GM19025 (cell line): ENCODE data around the gene F8.
"Not testable (repeated sequence)": the region's sequence is repeated elsewhere in the genome, so short reads cannot be mapped to it uniquely, and the experiment has no call there.

Source experiments
- ATAC-seq: cut with Tn5 transposase; IDR thresholded peaks from one replicate; pipeline ENCODE4 v1.9.1; 2021; ENCODE audit warnings: mild to moderate bottlenecking, low read depth, moderate library complexity; ENCODE audit not compliant: unreplicated experiment

Gene F8

GRCh38 chrX:155035688-155036087 lies 13.2 kb upstream of the F8 start:
- no peak for ATAC-seq

GRCh38 chrX:155031657-155032056 lies 9.1 kb upstream of the F8 start:
- ATAC-seq, result no peak

GRCh38 chrX:155028877-155029291 lies 6.4 kb upstream of the F8 start:
- ATAC-seq, result no peak

- ATAC-seq, result no peak
These were observed 5.6 kb upstream of the F8 start for GRCh38 chrX:155028129-155028528.

GRCh38 chrX:155027509-155028066 lies 5.1 kb upstream of the F8 start:
- ATAC-seq, result no peak

- peak; percentile 93 for ATAC-seq
These were observed 4.4 kb upstream of the F8 start, which contains the start of gene FUNDC2 for GRCh38 chrX:155026727-155027508. TSS of gene FUNDC2 (plus strand) at chrX:155026844. CDS start at chrX:155026939, 95 bp downstream.

GRCh38 chrX:155026420-155026726 lies 3.9 kb upstream of the F8 start:
- ATAC-seq, result no peak

GRCh38 chrX:155023907-155024833 lies 1.6 kb upstream of the F8 start:
- no peak for ATAC-seq

- ATAC-seq, result no peak
These were observed 1.9 kb downstream of the F8 start for GRCh38 chrX:155020591-155020990.

- ATAC-seq, result no peak
These were observed 12.5 kb downstream of the F8 start for GRCh38 chrX:155009994-155010472.

GRCh38 chrX:155008578-155008977 lies 13.9 kb downstream of the F8 start:
- not testable (repeated sequence) for ATAC-seq

GRCh38 chrX:155006913-155007671 lies 15.4 kb downstream of the F8 start:
- ATAC-seq, result not testable (repeated sequence)

GRCh38 chrX:155006379-155006778 lies 16.1 kb downstream of the F8 start:
- ATAC-seq, result not testable (repeated sequence)

GRCh38 chrX:155005190-155005589 lies 17.3 kb downstream of the F8 start:
- no peak for ATAC-seq

- no peak for ATAC-seq
These were observed 20.6 kb downstream of the F8 start for GRCh38 chrX:155001873-155002272.

GRCh38 chrX:155000841-155001240 lies 21.7 kb downstream of the F8 start:
- no peak for ATAC-seq

GRCh38 chrX:154998204-154998880 lies 24.2 kb downstream of the F8 start:
- no peak for ATAC-seq

GRCh38 chrX:154991476-154991875 lies 31.0 kb downstream of the F8 start:
- no peak for ATAC-seq

- no peak for ATAC-seq
These were observed 31.5 kb downstream of the F8 start for GRCh38 chrX:154991039-154991438.

GRCh38 chrX:154990496-154990895 lies 32.0 kb downstream of the F8 start:
- ATAC-seq, result no peak
